PFSK-1 (cell line): Measurements from ENCODE around the gene CDC26.

Experiments used
- FOXP2 ChIP-seq: optimal IDR thresholded peaks from 2 replicates; pipeline ENCODE3; 2011; ENCODE audit warnings: borderline replicate concordance, control low read depth, inconsistent platforms; ENCODE audit not compliant: insufficient read depth; ENCODE audit errors: extremely low read length, extremely low read depth
- POLR2AphosphoS5 ChIP-seq: IDR thresholded peaks from 2 replicates; pipeline ENCODE4 v1.6.1; 2012; ENCODE audit warnings: low read depth, mild to moderate bottlenecking, control low read depth, low read length, moderate library complexity
- REST ChIP-seq, 2 experiments: IDR thresholded peaks; 2 replicates each; pipeline versions ENCODE4 v1.6.1 to v1.8.0; 2011 to 2012; ENCODE audit warnings: low read depth in 2 of 2, low read length in 2 of 2, control low read depth in 1 of 2, inconsistent platforms in 1 of 2, mild to moderate bottlenecking in 1 of 2, moderate library complexity in 1 of 2; ENCODE audit not compliant: insufficient read depth in 1 of 2
- SIN3A ChIP-seq: IDR thresholded peaks from 2 replicates; pipeline ENCODE4 v1.6.1; 2012; ENCODE audit warnings: mild to moderate bottlenecking, low read length, moderate library complexity, borderline replicate concordance; ENCODE audit not compliant: insufficient read depth
- TAF1 ChIP-seq: IDR thresholded peaks from 2 replicates; pipeline ENCODE4 v1.6.1; 2012; ENCODE audit warnings: low read length, control low read depth, borderline replicate concordance; ENCODE audit not compliant: insufficient read depth

The CDC26 gene

GRCh38 chr9:113302792-113303418 is 27.5 kb upstream of the CDC26 start, which contains the start of gene RNF183:
Gene RNF183, minus strand, starts transcription at chr9:113303376. Its CDS starts 5,192 bp downstream, at chr9:113298184.
- no peak for TF ChIP-seq FOXP2
- TF ChIP-seq REST (IDR thresholded peaks at IDR 0.05; ENCODE audit: insufficient read depth in 1 of 2, low read depth in 2 of 2, low read length in 2 of 2), result no peak
- TF ChIP-seq SIN3A, result no peak
- no peak for TF ChIP-seq POLR2AphosphoS5
- no peak for TF ChIP-seq TAF1

GRCh38 chr9:113301548-113301947 is 26.2 kb upstream of the CDC26 start:
- TF ChIP-seq FOXP2, result no peak
- no peak for TF ChIP-seq REST (IDR thresholded peaks at IDR 0.05; ENCODE audit: insufficient read depth in 1 of 2, low read depth in 2 of 2, low read length in 2 of 2)
- no peak for TF ChIP-seq SIN3A
- TF ChIP-seq POLR2AphosphoS5, result no peak
- no peak for TF ChIP-seq TAF1

GRCh38 chr9:113299800-113300292 is 24.5 kb upstream of the CDC26 start:
- TF ChIP-seq POLR2AphosphoS5, result no peak
- no peak for TF ChIP-seq REST (IDR thresholded peaks at IDR 0.05; ENCODE audit: insufficient read depth in 1 of 2, low read depth in 2 of 2, low read length in 2 of 2)
- TF ChIP-seq TAF1, result no peak
- no peak for TF ChIP-seq FOXP2
- TF ChIP-seq SIN3A, result no peak

GRCh38 chr9:113298924-113299770 is 23.8 kb upstream of the CDC26 start:
- TF ChIP-seq TAF1, result no peak
- TF ChIP-seq SIN3A, result no peak
- TF ChIP-seq POLR2AphosphoS5, result no peak
- no peak for TF ChIP-seq FOXP2
- no peak for TF ChIP-seq REST (IDR thresholded peaks at IDR 0.05; ENCODE audit: insufficient read depth in 1 of 2, low read depth in 2 of 2, low read length in 2 of 2)
